Body of pancreas (tissue), 4 donors: ENCODE measurements around the gene GARS1.

Source experiments
- POLR2A ChIP-seq, 3 donors: fragments of 450-650 bp; IDR thresholded peaks; one replicate each; pipeline ENCODE4 v1.6.1; 2016; ENCODE audit warnings: antibody characterized with exemption in 3 of 3, mild to moderate bottlenecking in 2 of 3
- TF ChIP-seq, protein P1 (sequence below), 7 experiments: fragments of 450-650 bp in 4 of 7; fragments of 200-600 bp in 3 of 7; sonication (generic) in 3 of 7; IDR thresholded peaks; one replicate each; pipeline ENCODE4 v1.5.1; 2016 to 2019; ENCODE audit warnings: antibody characterized with exemption in 7 of 7

DNA sequence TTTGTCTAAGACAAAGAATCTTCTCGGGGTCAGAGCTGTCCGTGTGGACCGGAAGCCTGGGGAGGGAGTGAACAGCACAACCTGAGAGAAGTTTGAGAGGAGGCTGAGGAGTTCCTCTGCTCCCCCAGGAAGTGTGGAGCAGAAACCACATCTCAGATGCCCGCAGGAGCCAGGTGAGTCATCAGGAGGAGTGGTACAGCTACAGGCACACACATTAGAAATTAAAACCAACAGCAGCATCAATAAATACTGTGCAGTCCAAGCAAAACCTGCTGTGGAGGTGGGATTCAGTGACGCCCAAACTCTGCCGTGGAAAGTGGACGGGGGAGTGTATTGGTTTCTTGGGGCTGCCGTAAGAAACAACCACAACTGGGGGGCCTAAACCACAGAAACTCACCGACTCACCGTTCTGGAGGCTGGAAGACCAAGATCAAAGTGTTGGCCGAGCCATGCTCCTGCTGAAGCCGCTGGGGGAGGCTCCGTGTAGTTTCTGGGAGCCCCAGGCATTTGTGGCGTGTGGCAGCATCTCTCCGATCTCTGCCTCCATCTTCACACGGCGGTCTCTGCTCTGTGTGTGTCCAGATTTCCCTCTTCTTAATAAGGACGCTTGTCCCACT is 31.2 kb upstream of the GARS1 start:
- TF ChIP-seq, protein P1, sequence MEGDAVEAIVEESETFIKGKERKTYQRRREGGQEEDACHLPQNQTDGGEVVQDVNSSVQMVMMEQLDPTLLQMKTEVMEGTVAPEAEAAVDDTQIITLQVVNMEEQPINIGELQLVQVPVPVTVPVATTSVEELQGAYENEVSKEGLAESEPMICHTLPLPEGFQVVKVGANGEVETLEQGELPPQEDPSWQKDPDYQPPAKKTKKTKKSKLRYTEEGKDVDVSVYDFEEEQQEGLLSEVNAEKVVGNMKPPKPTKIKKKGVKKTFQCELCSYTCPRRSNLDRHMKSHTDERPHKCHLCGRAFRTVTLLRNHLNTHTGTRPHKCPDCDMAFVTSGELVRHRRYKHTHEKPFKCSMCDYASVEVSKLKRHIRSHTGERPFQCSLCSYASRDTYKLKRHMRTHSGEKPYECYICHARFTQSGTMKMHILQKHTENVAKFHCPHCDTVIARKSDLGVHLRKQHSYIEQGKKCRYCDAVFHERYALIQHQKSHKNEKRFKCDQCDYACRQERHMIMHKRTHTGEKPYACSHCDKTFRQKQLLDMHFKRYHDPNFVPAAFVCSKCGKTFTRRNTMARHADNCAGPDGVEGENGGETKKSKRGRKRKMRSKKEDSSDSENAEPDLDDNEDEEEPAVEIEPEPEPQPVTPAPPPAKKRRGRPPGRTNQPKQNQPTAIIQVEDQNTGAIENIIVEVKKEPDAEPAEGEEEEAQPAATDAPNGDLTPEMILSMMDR (IDR thresholded peaks at IDR 0.05) = no peak
- no peak for TF ChIP-seq POLR2A (IDR thresholded peaks at IDR 0.05)
